ENCODE measurements around the gene ACVR1. TPM values are rescaled to one million over a fixed set of nuclear protein-coding genes. Genes with fewer than 3 reads are reported as not detected.

The ACVR1 gene
- total and polyA plus RNA-seq, 9 of the 15 experiments (the other 6 are each of a cell fraction or from before 2014, with no cell fraction given): 3.8 to 14.3 (median 6.9) TPM

DNA sequence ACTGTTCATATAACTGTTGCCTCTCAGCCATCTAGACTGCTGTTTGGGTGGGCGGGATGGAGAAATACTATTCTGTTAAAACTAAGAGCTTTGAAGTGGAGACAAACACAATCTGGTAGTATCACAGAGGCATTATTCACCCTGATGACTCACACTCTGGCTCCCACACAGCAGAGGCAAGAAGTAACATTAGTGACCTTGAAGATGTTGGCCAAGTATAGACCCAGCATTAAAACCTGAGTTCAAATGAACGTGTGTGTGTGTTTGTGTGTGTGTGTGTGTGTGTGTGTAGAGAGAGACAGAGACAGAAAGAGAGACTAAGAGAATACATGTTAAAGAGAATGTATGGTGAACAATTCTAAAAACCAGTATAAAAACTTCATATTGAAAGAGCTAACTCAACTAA lies 22.5 kb upstream of the ACVR1 start:
- Histone ChIP-seq H3K27me3 (ENCODE audit: control insufficient read depth in 2 of 2, insufficient read depth in 2 of 2, low read length in 2 of 2) (no peaks in the 10 kb centered on the region), H3K9ac (ENCODE audit: insufficient read depth in 1 of 2, low read depth in 2 of 2, low read length in 2 of 2) (no peak overlapping the region; a peak in 1 of 4 replicates), H3K27ac (ENCODE audit: extremely low read depth, low read depth, low read length) (peak overlapping the region; percentile 40; the same call in 2 of the 3 replicates), H2AFZ (ENCODE audit: low read depth, low read length) (peak overlapping the region; percentile 41; the same call in 1 of the 2 replicates), H3K9me3 (replicated peaks; ENCODE audit: control insufficient read depth, insufficient read depth, low read depth, low read length) (no peaks in the 10 kb centered on the region), H3K79me2 (ENCODE audit: control insufficient read depth, insufficient read depth, low read length) (no peaks in the 10 kb centered on the region), H3K9me1 (ENCODE audit: control insufficient read depth, insufficient read depth, low read length) (no peaks in the 10 kb centered on the region), H4K20me1 (replicated peaks; ENCODE audit: control insufficient read depth, insufficient read depth, low read length) (no peaks in the 10 kb centered on the region), H3K36me3 (ENCODE audit: control insufficient read depth, insufficient read depth, low read length) (no peaks in the 10 kb centered on the region), H3K4me3 (no peak overlapping the region), H3K4me2 (ENCODE audit: insufficient read depth, low read length) (peak overlapping the region; percentile 77), H3K4me1 (replicated peaks in 1 of 2; ENCODE audit: control insufficient read depth in 2 of 2, insufficient read depth in 2 of 2, low read length in 2 of 2) (peaks cover 23 to 40% of the 10 kb centered on the region in 2 experiments)
- 11% methylated on average over 2 of the region's 2 CpGs for WGBS (ENCODE audit: insufficient coverage, low coverage, missing lambda C conversion rate)
- in situ Hi-C loops (cut with MboI): no loop called here
- ChIA-PET CTCF (ENCODE audit: low intra/inter-chr PET ratio) (no interaction called here), POLR2A (interaction anchor here (0.6 to 2.5 kb wide), 11 partner anchors 8 to 574 kb away, joined by 3 to 11 read pairs (median 4); partner anchors contain the start of gene ACVR1)
- BruUV-seq (replicated peaks): no TSS peak
- ATAC-seq: peak; percentile 90
- intact Hi-C loops (cut with micrococcal nuclease): loop anchor here (2.0 kb wide), 1 partner anchor 22 kb away; the partner anchor contains the start of gene ACVR1
- peak; percentile 95 for FAIRE-seq
- peak; percentile 46 to 88 (median 63) for DNase-seq (ENCODE audit: extremely low read depth in 1 of 4, low spot score in 3 of 4)
- TF ChIP-seq CBX3 (IDR thresholded peaks at IDR 0.05; ENCODE audit: borderline replicate concordance in 1 of 2, low read length in 2 of 2) (peak in 1 of 2 experiments; percentile 76; a peak in 1 of 3 replicates), ZBTB33 (CRISPR knock-in tag; IDR thresholded peaks at IDR 0.05) (no peak), EP300 (IDR thresholded peaks at IDR 0.05; ENCODE audit: low read length) (peak; percentile 69; the same call in 1 of the 2 replicates), HES1 (IDR thresholded peaks at IDR 0.05; ENCODE audit: low read depth) (no peak), MAFG (tag; conservative IDR thresholded peaks at IDR 0.05) (no peak), FUS (optimal IDR thresholded peaks at IDR 0.05; ENCODE audit: low read depth, low read length) (no peak), MYBL2 (IDR thresholded peaks at IDR 0.05; ENCODE audit: low read depth) (no peak), MYBL2 (CRISPR knock-in tag; IDR thresholded peaks at IDR 0.05; ENCODE audit: borderline replicate concordance) (no peak), THRAP3 (IDR thresholded peaks at IDR 0.05; ENCODE audit: borderline replicate concordance) (peak; percentile 42; the same call in 1 of the 2 replicates), RUNX1 (IDR thresholded peaks at IDR 0.05; ENCODE audit: low read depth) (no peak), POLR2A (conservative IDR thresholded peaks at IDR 0.05) (no peak), ZNF316 (IDR thresholded peaks at IDR 0.05) (0 out of 2 replicates have a peak, but pooled peaks have one; percentile 2), ZNF274 (IDR thresholded peaks at IDR 0.05; ENCODE audit: borderline replicate concordance, low read depth, low read length) (no peak), ZNF717 (CRISPR knock-in tag; IDR thresholded peaks at IDR 0.05) (no peak), HNRNPUL1 (IDR thresholded peaks at IDR 0.05; ENCODE audit: low read length) (no peak)
- TF ChIP-seq, protein P1, sequence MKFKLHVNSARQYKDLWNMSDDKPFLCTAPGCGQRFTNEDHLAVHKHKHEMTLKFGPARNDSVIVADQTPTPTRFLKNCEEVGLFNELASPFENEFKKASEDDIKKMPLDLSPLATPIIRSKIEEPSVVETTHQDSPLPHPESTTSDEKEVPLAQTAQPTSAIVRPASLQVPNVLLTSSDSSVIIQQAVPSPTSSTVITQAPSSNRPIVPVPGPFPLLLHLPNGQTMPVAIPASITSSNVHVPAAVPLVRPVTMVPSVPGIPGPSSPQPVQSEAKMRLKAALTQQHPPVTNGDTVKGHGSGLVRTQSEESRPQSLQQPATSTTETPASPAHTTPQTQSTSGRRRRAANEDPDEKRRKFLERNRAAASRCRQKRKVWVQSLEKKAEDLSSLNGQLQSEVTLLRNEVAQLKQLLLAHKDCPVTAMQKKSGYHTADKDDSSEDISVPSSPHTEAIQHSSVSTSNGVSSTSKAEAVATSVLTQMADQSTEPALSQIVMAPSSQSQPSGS (CRISPR knock-in tag; IDR thresholded peaks at IDR 0.05): no peak

Measured in K562 (cell line).